Stimulated activated CD8-positive, alpha-beta memory T cell treated with anti-CD3 and anti-CD28 coated beads, Interleukin-15, amount 100 ng/mL, for 4 hours (primary cell): ENCODE data around the gene D2HGDH.
"Not testable (repeated sequence)": the region's sequence is repeated elsewhere in the genome, so short reads cannot be mapped to it uniquely, and the experiment has no call there.

Experiments
- DNase-seq, 2 donors: peaks; one replicate each; pipeline ENCODE4 v3.0.0-alpha.2; 2020; ENCODE audit warnings: low read depth in 2 of 2

D2HGDH gene

DNA sequence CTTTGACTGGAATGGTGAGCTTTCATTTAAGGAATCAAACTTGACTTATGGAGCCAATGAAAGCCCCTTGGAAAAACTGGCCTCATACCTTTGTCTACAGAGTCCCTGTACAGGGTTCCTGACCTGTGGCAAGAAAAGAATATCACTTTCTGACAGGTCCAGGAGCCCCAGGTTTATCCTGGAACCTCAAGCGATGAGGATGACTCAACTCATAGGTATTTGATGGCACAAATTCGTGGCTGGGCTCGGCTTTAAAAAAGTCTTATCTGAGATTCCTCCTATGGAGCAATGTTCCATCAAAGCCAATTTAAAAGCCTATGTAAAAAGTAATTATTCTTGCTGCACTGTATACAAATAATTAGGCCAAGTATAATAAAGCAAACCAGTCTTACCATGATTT is 57.0 kb downstream of the D2HGDH start:
- not testable (repeated sequence) for DNase-seq

DNA sequence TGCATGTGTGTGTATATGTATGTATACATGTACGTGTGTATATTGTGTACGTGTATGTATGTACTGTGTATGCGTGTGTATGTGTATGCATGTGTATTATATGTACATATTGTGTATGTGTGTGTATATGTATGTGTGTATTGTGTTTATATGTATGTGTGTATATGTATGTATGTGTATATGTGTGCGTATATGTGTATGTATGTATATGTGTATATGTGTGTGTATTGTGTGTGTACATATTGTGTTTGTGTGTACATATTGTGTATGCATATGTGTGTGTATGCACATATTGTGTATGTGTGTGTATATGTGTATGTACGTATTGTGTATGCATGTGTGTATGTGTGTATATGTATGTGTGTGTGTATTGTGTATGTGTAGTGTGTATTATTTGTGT is 59.0 kb downstream of the D2HGDH start:
- DNase-seq: no peak

GRCh38 chr2:241794250-241794823 is 59.9 kb downstream of the D2HGDH start:
- no peak for DNase-seq

- DNase-seq: no peak
Observed at GRCh38 chr2:241795021-241795999, 60.9 kb downstream of the D2HGDH start.

DNA sequence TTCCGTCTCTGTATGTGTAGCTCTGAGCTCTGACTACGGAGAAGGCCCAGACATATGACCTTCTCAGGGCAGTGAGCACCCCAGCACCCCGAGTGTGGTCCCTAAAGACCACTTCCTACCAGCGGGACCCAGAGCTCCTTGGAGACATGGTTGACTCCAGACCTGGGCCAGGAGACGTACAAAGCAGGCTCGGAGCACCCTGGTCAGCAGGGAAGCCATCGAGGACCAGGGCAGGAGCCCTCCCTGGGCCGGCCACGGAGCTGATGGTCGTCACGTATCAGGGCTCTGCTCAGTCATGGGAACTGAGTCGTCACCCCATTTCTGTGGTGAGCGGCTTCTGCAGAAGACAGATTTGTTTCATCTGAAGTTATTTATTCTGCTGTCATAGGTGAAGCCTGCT is 61.8 kb downstream of the D2HGDH start:
- no peak for DNase-seq

- DNase-seq: no peak
Observed at GRCh38 chr2:241796610-241797138, 62.2 kb downstream of the D2HGDH start.

DNA sequence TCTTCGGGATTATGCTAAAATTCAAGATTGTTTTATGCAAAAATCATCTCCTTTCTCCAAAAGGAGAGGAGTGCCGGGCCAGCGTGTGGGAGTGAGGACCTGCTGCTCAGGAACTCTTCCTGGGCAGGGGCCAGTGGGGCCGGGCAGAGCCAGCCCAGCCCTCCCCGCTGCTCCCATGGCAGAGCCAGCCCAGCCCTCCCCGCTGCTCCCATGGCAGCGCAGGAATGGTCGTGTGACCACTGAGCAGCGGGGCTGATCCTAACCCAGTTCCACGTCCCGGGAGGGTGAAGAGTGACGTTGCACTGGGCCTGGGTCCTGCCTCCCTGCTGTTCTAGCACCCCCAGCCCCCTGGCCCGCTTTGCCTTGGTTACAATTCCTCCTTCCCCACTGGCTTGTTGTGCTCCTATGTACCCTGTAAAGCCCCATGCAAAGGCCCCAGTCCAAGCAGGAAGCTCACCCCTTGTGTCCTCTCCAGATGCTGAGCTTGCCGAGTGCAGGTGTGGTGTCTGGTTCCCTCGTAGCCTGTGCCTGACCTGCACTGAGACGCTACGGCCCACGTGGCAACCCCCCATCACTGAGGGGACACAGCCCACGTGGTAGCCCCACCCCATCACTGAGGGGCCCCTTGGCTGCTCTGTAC is 63.1 kb downstream of the D2HGDH start:
- DNase-seq: no peak

- DNase-seq: no peak
Observed at GRCh38 chr2:241798081-241798630, 63.7 kb downstream of the D2HGDH start.

DNA sequence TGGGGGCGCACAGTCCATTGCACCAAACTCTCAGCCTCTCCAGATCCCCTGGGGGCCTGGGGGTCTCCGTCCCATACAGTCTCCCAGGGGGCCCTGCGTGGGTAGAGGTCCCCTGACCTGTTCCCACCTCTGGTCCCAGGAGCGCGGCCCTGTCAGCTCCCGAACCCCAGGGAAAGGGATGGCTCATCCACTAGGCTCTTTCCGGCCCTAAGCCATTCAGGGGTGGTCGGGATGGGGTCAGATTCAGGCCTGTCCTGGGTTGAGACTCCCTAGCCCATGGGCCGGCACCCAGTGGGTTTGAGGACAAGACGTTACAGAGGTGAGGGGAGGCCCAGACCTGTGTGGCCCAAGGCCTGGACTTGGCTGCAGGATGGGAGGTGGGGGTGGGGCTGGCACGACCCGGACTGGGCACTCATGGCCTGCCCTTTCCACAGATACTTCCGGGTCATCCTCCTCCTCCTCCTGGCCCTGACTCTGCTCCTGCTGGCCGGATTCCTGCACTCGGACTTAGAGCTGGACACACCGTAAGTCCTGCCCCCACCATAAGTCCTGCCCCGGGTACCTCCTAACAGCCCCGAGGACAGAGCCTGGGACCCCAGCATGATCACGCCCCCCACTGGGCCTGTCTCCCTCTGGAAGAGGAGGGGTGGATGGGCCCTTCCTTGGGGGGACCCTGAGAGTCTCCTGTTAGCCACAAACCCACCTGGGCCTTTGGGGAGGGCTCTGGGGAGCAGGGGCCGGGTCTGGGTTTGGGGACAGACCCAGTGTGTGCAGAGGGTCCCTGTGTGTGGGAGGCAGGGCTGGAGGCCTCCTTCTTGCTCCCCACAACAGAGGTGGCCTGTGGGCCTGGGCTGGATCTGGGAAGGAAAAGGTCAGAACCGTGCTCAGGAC is 64.4 kb downstream of the D2HGDH start:
- DNase-seq: no peak

DNA sequence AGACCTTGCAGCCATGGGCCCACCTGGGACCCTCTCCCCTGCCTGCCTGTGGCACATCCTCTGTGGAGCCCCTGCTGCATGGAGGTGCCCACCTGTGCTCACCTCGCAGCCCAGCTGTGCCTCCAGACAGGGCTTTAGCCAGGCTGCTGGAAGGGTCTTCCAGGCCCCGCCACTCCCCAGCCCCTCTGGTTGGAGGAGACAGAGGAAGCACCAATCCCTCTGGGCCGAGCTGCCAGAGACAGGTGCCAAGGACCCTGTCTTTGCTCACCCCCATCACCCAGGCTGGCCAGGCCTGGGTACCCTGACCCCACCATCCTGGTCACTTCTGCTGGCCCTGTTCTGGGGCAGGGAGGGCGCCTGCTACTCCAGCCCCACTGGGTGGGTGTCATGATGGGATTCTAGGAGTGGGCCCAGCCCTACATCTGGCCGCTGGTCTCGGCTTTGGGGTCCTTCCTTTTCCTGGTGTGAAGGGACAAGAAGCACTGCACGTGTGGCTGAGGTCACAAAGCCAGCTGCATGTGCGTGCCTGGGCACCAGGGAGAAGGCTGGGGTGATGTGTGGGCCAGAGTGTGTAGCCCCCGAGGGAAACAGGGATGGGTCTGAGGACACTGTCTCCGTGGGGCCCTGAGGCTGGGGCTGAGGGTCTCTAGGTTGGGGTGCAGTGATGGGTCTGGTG is 65.2 kb downstream of the D2HGDH start:
- DNase-seq: no peak

DNA sequence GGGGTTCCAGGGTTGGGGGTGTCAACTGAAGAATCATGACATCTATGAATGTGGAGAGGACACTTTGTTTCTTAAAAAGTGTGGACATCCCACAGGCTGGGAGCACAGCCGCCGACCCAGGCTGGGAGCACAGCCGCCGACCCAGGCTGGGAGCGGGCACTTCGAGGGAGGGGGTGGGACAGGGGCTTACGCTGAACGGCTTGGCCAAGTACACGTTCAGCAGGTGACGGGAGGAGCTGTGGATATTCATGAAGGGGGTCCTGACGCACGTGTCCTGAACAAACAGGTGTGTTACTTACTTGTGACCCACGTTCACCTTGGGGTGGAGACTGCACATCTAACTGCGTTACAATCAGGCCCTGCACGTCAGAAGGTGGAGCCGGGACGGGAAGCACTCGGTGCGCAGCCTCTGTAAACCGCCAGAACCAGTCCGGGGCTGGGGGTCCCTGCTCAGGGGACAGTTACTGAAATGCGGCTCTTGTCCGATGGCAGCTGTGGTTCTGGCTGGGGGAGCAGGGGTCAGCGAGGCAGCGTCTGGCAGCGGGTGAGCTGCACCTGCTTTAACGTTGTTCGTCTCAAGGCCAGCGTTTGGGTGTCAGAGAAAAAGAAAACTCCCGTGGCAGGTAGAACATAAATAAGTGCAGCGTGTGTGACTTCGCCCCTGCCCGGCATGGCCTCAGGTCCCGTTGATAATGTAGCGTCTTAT is 65.9 kb downstream of the D2HGDH start:
- DNase-seq: not testable (repeated sequence)

DNA sequence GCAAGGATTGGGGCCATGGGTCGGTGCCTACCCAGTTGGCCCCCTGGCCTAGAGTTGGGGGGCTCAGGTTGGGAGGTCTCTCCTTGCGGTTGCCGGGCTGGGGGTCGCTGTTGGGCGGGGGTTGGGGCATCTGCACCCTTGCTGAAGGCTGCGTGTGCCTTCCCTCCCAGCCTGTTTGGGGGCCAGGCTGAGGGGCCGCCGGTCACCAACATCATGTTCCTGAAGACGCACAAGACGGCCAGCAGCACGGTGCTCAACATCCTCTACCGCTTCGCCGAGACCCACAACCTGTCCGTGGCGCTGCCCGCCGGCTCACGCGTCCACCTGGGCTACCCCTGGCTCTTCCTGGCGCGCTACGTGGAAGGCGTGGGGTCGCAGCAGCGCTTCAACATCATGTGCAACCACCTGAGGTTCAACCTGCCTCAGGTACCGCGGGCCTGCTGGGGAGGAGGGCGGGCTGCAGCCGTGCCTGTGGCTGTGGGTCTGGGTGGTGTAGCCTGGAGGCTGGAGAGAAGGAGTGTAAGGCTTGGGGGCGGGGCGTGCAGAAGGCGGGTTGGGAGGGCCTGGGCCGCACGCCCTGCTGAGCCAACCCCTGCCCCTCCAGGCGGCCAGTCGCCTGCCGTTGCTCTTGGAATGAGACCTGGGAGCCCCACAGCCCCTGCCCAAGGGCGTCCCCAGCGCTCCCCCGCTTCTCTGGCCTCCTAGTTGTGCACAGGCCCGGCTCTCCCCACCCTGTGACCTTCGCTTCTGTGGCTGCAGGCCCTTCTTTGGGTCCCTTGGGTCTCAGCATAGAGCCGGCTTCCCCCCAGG is 67.4 kb downstream of the D2HGDH start:
- DNase-seq: no peak

- DNase-seq: no peak
Observed at GRCh38 chr2:241802421-241803318, 68.2 kb downstream of the D2HGDH start.

DNA sequence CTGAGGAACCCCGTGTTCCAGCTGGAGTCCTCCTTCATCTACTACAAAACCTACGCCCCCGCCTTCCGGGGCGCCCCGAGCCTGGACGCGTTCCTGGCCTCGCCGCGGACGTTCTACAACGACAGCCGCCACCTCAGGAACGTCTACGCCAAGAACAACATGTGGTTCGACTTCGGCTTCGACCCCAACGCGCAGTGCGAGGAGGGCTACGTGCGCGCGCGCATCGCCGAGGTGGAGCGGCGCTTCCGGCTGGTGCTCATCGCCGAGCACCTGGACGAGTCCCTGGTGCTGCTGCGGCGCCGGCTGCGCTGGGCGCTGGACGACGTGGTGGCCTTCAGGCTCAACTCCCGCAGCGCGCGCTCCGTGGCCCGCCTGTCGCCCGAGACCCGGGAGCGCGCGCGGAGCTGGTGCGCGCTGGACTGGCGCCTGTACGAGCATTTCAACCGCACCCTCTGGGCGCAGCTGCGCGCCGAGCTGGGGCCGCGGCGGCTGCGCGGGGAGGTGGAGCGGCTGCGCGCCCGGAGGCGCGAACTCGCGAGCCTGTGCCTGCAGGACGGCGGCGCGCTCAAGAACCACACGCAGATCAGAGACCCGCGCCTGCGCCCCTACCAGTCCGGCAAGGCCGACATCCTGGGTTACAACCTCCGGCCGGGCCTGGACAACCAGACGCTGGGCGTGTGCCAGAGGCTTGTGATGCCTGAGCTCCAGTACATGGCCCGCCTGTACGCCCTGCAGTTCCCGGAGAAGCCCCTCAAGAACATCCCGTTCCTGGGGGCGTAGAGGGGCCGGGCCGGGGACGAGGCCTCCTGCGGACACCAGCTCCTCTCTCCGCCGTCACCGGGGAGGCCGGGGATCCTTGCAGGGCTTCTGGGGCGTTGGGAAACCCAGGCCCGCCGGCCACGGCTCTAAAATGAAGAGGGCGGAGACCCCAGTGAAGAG is 69.2 kb downstream of the D2HGDH start:
- DNase-seq: no peak

GRCh38 chr2:241804326-241805229 is 70.1 kb downstream of the D2HGDH start:
- no peak for DNase-seq

GRCh38 chr2:241806217-241806616 is 71.8 kb downstream of the D2HGDH start:
- DNase-seq: not testable (repeated sequence)
